ENCODE results near the gene ZNHIT6.

DNA sequence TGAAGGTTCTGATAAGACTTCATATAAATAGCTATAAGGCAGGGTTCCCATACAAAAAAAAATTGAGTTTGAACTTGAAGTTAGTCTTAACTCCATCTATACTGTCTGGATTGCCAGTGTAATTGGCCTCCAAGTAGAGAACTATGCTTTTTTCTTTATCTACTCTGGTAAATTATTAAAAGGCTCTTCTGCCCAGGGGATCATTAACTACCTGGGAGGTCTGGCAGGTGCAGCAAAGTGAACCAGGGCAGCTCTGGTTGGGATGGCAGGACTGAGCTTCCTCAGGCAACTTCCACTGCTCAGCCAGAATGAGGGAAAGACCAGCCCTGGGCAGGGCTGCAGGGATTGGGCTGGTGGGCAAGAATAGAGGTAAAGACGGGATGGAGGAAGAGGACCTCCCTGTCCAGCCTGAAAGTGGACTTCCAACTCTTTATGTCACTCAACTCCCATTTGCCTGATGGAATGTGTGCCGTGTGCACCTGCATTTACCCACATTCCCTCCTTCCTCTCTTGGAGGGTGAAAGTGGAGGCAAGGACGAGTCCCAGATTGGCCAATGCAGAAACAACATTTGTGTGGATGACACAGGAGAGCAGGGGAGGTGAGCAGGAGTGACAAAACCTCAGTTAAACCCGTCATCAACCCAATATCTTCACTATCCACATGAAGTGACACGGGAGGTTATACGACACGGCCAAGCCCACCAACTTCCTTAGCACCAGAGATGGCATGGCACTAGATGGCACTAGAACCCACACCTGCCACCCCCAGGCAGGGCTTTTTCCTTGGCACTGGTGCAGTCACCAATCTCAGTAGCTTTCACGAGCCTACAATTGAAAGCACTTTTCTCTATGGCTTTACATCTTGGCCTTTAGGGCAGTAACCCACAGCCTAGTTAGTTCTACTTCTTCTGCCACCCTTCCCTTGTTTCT lies 102.5 kb downstream of the ZNHIT6 start:
- TF ChIP-seq, protein P1, sequence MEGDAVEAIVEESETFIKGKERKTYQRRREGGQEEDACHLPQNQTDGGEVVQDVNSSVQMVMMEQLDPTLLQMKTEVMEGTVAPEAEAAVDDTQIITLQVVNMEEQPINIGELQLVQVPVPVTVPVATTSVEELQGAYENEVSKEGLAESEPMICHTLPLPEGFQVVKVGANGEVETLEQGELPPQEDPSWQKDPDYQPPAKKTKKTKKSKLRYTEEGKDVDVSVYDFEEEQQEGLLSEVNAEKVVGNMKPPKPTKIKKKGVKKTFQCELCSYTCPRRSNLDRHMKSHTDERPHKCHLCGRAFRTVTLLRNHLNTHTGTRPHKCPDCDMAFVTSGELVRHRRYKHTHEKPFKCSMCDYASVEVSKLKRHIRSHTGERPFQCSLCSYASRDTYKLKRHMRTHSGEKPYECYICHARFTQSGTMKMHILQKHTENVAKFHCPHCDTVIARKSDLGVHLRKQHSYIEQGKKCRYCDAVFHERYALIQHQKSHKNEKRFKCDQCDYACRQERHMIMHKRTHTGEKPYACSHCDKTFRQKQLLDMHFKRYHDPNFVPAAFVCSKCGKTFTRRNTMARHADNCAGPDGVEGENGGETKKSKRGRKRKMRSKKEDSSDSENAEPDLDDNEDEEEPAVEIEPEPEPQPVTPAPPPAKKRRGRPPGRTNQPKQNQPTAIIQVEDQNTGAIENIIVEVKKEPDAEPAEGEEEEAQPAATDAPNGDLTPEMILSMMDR (optimal IDR thresholded peaks at IDR 0.05 in 1 of 3, IDR thresholded peaks at IDR 0.05 in 1 of 3, conservative IDR thresholded peaks at IDR 0.05 in 1 of 3; ENCODE audit: extremely low read depth in 1 of 3, insufficient read depth in 2 of 3, low read length in 3 of 3), result peak in 2 of 3 experiments; percentile 4 to 55
- TF ChIP-seq EZH2 (IDR thresholded peaks at IDR 0.05; ENCODE audit: low read length), result no peak
